ENCODE measurements around the gene CACNA1D. TPM values are rescaled to one million over a fixed set of nuclear protein-coding genes. Genes with fewer than 3 reads are reported as not detected.

CACNA1D gene
- total and polyA plus RNA-seq, 2 experiments from 2014 or later: 5.2 to 27.8 TPM

- Histone ChIP-seq H3K36me3 (replicated peaks; ENCODE audit: insufficient read depth, low read depth) (no peaks in the 10 kb centered on the region), H4K20me1 (ENCODE audit: insufficient read depth, poor library complexity, severe bottlenecking) (no peaks in the 10 kb centered on the region), H2AFZ (no peak overlapping the region), H3K4me2 (no peak overlapping the region), H3K4me3 (no peak overlapping the region), H3K4me1 (ENCODE audit: insufficient read depth) (peaks cover 3% of the 10 kb centered on the region), H3K9me3 (ENCODE audit: low read depth) (peaks cover 7% of the 10 kb centered on the region), H3K79me2 (no peaks in the 10 kb centered on the region), H3K27ac (no peak overlapping the region), H3K9me2 (replicated peaks; ENCODE audit: insufficient read depth) (no peaks in the 10 kb centered on the region), H3K27me3 (no peaks in the 10 kb centered on the region)
- WGBS (ENCODE audit: low lambda C conversion rate, missing lambda C conversion rate): 83% methylated on average over 5 of the region's 5 CpGs
- DNase-seq (ENCODE audit: low spot score): no peak
- TF ChIP-seq EZH2phosphoT487 (IDR thresholded peaks at IDR 0.05; ENCODE audit: low read depth, severe bottlenecking, unreplicated experiment) (no peak), CTCF (IDR thresholded peaks at IDR 0.05; ENCODE audit: poor library complexity) (no peak), EZH2 (IDR thresholded peaks at IDR 0.05; ENCODE audit: borderline replicate concordance) (no peak)
Measured at GRCh38 chr3:53650928-53651661, 156.7 kb downstream of the CACNA1D start.

DNA sequence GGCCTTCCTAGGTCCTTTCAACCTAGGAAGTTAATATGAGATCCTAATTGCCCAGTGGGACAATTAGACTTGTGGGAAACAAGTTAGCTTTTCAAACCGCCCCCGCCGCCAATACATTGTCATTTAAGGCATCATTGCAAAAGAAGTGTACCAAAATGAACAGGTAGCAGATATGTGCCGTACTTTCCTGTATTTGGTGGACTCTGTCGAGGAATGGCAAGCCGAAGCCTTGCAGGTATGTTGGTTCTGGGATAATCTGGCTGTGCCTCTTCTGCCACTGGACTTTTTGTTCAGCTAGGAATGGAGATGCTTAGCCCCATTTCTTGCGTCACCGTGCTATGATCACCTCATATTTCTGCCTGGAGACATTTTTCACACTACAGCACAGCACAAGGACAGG is 157.5 kb downstream of the CACNA1D start:
- no peak for DNase-seq (ENCODE audit: low spot score)

DNA sequence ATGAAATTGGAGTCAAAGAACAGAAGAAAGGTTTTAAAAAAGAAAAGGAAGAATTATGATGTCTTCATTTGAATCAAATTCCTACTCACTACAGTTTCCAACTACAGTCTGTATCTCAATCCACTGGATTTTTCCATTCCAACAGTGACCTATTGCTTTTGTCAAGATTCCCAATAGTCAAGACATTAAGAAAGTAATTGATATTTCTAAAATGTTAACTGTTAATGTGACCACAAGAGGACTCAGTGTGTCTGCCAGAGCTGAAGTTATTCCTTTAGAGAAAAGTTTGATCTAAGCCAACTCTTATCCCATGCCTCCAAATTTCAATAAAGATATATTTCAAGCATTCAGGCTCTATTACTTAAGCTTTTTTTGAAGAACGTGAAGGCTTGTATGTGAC is 163.2 kb downstream of the CACNA1D start:
- H3K4me3 ChIP-seq: no peak overlapping the region
- no peak overlapping the region for H2AFZ ChIP-seq
- H3K79me2 ChIP-seq: no peaks in the 10 kb centered on the region
- no peak for DNase-seq (ENCODE audit: low spot score)
- no peak for TF ChIP-seq EZH2 (IDR thresholded peaks at IDR 0.05; ENCODE audit: borderline replicate concordance)
- no peak for TF ChIP-seq CTCF (IDR thresholded peaks at IDR 0.05; ENCODE audit: poor library complexity)
- no peak for TF ChIP-seq EZH2phosphoT487 (IDR thresholded peaks at IDR 0.05; ENCODE audit: low read depth, severe bottlenecking, unreplicated experiment)
- H3K27ac ChIP-seq: no peak overlapping the region
- H3K27me3 ChIP-seq: no peaks in the 10 kb centered on the region
- peaks cover 7% of the 10 kb centered on the region for H3K9me3 ChIP-seq (ENCODE audit: low read depth)
- H4K20me1 ChIP-seq (ENCODE audit: insufficient read depth, poor library complexity, severe bottlenecking): no peaks in the 10 kb centered on the region
- H3K4me2 ChIP-seq: no peak overlapping the region
- WGBS (ENCODE audit: low lambda C conversion rate, missing lambda C conversion rate): 78% methylated on average over 1 of the region's 1 CpG
- no peaks in the 10 kb centered on the region for H3K36me3 ChIP-seq (replicated peaks; ENCODE audit: insufficient read depth, low read depth)
- peaks cover 14% of the 10 kb centered on the region for H3K4me1 ChIP-seq (ENCODE audit: insufficient read depth)
- H3K9me2 ChIP-seq (replicated peaks; ENCODE audit: insufficient read depth): no peaks in the 10 kb centered on the region

More for the DNA sequence above, 157.5 kb downstream of the CACNA1D start:
- Histone ChIP-seq H4K20me1 (ENCODE audit: insufficient read depth, poor library complexity, severe bottlenecking) (no peaks in the 10 kb centered on the region), H3K4me1 (ENCODE audit: insufficient read depth) (peaks cover 3% of the 10 kb centered on the region), H3K27ac (no peak overlapping the region), H3K27me3 (no peaks in the 10 kb centered on the region), H3K79me2 (no peaks in the 10 kb centered on the region), H2AFZ (no peak overlapping the region), H3K9me2 (replicated peaks; ENCODE audit: insufficient read depth) (no peaks in the 10 kb centered on the region), H3K36me3 (replicated peaks; ENCODE audit: insufficient read depth, low read depth) (no peaks in the 10 kb centered on the region), H3K4me2 (no peak overlapping the region), H3K4me3 (no peak overlapping the region), H3K9me3 (ENCODE audit: low read depth) (peaks cover 7% of the 10 kb centered on the region)
- no peak for TF ChIP-seq CTCF (IDR thresholded peaks at IDR 0.05; ENCODE audit: poor library complexity)
- TF ChIP-seq EZH2 (IDR thresholded peaks at IDR 0.05; ENCODE audit: borderline replicate concordance): no peak
- 98% methylated on average over 8 of the region's 8 CpGs for WGBS (ENCODE audit: low lambda C conversion rate, missing lambda C conversion rate)
